ENCODE data around the gene IGF2.

The IGF2 gene

DNA sequence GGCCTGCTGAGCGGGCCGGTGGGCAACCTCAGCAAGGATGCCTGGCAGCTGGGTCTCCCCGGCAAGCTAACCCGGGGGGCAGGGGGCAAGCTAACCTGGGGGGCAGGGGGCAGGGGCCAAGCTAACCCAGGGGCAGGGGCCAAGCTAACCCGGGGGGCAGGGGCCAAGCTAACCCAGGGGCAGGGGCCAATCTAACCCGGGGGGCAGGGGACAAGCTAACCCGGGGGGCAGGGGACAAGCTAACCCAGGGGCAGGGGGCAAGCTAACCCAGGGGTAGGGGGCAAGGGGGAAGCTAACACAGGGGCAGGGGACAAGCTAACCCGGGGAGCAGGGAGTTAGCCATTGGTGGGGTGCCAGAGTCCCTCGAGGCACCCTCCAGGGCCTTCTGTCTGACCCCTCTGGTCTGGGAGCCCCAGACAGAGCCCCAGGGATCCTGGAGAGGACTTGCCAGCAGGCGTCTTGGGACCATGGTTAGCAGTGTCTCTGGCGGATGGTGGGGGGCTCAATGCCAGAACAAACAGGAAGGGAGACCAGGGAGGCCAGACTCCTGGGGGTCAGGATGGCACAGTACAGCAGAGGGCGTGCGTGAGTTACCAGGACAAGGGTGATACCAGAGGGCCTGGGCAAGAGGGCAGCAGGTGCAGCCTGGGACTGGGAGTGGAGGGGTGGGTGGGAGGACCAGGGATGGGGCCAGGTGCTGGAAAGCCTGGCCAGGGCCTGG is 16.1 kb downstream of the IGF2 start:
- DNase-seq (ENCODE audit: low read depth, low spot score): no peak

DNA sequence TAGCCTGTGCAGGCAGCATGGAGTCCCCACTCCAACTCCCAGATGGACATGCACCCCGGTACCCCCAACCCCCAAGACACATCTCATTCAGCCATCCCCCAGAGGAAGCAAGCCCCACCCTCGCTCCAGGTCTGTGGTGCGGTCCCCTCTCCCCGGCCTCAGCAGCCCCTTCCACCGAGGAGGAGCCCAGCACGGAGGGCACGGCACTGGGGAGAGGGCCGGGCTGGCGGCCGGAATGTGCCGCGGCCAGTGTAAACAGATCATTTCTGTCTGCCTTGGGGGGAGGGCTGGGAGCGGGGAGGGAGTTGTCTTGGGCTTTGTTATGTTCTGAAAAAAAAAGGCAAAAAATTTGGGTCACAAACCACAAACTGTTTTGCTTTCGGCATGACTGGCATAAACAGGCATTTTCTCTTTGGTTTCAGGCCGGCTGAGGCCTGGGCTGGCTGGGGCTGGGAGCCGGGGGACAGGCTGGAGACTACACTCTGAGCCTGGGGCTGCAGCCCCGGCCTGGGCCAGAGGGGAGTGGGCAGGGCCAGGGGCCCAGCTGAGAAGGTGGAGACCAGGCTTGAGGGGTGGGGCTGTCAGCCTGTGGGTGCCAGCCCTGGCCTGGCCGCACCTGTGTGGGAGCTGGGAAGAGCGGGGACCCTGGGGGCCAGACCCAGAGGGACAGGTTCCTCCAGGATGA is 16.8 kb downstream of the IGF2 start:
- peak; percentile 62 for DNase-seq (ENCODE audit: low read depth, low spot score)

DNA sequence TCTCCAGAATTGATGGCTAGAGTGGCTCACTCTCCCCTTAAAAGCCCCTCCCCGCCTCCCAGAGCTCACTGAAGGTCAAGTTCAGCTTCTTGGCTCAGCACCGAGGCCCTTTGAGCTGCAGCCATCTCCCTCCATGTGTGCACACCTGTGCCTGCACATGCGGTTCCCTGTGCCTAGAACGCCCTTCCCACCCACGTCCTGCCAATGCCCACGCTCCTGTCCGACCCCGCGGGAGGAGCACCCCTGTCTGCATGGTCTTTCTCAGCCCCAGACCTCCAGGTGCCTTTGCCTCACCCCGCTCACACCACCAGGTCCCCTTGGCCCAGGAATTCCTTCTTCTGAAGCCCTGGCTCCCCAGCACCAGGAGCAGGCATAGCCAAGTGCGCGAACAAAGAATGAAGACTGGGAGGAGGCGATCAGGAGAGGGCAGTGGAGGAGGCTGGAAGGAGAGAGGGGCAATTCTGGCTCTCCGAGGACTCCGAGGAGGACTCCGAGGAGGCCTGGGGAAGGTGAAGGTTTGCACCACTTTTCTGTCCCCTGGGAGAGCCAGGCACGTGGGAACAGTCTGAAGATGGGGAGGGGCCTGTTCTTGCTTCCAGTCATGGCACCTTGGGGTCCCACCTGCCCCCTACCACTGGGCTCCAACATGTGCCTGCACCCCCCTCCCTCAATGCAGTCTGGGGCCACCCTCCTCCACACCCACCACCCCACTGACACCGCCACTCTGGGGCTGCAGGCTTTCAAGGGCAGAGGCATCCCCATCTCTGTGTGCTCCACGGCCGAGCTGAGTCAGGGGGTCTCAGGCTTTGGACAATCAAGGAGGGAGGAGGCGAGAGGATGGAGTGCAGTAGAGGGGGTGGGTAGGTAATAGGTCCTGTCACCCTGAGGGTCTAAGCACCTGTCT is 17.7 kb downstream of the IGF2 start:
- no peak for DNase-seq (ENCODE audit: low read depth, low spot score)

DNA sequence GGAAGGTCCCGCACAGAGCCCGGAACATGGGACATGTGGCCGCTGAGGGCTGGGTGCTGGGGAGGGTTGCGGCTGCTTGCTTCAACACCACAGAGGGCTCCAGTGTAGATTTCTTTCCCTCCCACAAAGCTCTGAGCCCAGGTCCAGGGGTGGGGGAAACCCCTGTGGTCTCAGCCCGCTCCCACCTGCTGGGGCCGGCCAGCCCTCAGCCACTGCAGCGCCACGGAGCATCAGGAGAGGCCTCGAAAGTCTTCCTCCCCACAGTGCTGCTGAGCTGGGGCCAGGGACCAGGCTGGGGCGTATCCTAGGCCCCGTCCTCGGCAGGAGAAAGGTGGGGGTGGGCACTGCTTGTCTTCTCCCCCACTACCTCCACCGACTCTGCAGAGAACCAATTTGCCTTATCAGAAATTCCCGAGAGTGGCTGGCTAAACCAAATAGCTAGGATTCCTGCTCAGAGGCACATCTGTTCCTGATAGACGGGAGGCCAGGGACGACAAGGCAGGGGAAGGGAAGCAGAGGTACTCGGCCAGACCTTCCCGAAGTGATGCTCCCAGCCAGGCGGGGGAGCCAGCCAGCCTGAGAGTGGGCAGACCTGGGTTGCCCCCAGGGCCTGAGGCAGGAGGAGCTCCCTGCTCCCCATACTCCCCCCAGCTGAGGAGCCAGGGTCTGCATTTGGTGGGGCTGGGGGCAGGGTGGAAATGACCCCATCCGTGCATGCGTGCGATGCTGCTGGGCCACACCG is 18.7 kb downstream of the IGF2 start:
- DNase-seq (ENCODE audit: low read depth, low spot score): no peak

DNA sequence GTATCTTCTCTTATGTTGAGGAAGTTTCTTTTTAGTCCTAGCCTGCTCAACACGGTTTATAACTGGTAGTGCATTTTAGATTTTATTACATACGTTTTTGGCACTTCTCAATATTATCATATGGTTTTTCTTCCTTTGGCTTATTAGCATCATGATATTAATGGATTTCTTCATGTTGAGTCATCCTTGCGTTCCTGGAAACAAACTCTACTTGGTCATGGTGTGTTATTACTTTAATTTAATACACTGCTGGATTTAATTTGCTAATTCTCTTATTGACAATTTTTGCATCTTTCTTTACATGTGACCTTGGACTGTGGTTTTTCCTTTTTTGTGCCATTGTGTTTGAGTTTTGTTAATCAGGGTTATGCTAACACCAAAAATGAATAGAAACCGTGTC is 20.5 kb downstream of the IGF2 start:
- DNase-seq (ENCODE audit: low read depth, low spot score): no peak

DNA sequence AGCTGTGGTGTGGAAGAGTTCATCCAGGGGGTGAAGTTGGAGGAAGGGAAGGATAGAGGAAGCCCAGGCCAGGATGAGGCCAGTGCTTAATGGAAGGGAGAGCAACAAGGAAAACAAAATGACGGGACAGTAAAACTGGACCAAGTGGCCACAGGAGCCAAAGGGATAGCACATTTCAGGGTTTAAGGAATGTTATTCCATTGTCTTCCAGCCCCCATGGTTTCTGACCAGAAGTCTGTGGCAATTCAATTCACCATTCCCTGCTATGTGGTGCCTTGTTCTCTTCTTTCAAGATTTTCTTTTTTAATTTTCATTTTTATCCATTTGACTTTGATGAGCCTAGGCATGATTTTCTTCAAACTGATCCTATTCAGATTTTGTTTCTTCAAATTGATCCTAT is 22.5 kb downstream of the IGF2 start:
- DNase-seq (ENCODE audit: low read depth, low spot score): no peak

DNA sequence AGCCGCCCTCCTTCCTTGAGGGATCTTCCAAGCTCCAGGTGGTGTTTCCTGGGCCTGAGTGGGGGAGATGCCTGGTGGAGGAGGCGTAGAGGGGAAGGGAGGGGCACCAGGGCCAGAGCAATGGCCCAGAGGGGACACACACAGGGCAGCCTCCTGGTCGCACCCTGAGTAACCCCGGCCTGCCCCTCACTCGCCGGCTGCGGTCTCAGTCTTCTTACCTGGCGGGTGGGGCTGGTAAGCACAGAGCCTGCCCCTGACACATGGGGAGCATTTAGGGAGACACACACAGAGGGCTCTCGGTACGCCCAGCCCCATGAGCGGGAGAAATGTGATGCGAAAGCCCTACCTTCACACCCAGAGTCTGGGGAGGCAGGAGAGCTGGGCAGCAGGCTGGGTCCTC is 23.9 kb downstream of the IGF2 start:
- DNase-seq (ENCODE audit: low read depth, low spot score): no peak

DNA sequence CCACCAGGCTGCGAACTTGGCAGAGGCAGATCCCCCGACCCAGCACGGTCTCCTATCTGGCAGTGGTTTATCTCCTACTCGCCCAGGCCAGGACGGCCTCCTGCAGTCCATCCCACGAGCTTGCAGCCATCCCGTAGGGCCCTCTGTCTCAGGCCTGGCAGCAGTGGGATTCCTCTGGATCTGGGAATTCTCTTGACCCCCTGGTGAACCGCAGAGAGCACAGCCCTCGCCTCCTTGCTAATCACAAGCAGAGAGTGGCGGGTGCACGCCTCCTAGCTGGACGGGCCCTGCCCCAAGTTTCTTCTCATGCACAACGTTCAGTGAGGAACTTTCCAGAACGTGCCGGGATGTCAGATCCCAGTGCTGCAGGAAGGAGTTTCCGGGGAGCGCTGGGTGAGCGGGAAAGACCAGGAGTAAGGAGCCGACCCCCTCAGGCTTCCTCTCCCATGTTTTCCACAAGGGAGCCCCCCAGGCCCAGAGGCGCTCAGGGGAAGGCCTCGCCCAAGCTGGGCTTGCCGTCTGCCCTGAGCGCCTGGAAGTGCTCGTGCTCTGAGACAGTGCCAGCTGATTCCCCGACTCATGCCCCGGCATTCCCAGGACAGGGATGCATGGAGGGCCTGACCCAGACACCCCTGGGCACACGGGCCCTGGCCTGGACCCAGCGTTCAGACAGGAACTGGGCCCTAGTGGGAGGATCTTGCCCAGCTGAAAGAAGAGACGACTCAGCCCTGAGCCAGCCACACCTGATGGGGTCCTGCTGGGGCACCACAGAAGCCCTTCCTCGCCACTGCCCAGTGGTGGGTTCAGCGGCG is 24.6 kb downstream of the IGF2 start:
- DNase-seq (ENCODE audit: low read depth, low spot score): no peak

DNA sequence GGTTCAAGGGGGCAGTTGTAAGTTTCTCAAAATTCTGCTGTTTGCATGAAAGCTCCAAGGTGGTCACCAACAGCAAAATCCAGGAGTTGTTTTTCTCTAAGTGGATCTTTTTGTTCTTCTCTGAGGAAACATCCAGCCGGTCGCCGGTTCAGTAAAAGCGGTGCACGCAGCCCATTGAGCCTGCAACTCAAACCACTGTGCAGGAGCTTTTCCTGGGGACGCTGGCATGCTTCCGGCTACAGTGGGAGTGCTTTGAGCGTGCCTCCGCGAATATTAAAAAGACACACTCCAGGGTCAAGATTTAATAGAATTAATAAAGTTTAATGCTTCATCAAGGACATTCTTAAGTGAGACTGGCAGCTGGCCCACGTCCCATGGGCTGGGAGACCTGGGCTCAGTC is 25.4 kb downstream of the IGF2 start:
- DNase-seq (ENCODE audit: low read depth, low spot score): no peak

DNA sequence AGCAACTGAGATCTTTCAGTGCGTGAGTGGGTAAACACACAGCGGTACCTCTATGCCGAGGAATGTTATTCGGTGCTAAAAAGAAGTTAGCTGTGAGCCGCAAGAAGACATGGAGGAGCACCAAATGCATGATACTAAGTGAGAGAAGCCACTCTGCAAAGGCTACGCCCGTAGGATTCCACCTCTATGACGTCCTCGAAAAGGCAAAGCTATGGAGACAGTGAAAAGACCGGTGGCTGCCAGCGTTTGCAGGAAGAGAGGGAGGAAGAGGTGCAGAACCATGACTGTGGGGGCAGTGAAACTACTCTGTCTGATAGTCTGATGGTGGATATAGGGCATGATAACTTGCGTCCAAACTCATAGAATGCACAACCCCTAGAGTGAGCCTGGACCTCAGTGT is 28.7 kb downstream of the IGF2 start:
- DNase-seq (ENCODE audit: low read depth, low spot score): no peak

DNA sequence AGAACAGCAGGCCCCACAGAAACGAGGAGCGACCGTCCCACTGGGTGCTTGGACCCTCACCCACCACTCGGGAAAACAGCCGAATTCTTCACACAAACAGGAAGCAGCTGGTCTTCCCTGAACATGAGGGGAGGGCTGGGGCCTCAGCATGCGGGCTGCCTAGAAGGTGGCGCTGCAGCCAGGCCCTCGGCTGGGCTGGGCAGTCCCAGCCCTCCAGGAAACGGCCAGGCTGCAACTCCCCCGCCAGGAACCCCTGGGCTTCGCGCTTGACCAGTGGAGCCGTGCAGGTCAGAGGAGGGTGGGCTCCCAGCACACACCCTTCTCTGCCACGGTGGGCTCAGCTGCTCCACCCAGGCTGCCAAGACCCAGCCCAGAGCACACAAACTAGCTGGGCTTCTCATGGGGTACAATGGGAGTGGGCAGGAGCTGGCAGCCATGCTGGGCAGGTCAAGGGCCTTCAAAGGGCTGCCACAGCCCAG is 29.6 kb downstream of the IGF2 start:
- DNase-seq (ENCODE audit: low read depth, low spot score): no peak

DNA sequence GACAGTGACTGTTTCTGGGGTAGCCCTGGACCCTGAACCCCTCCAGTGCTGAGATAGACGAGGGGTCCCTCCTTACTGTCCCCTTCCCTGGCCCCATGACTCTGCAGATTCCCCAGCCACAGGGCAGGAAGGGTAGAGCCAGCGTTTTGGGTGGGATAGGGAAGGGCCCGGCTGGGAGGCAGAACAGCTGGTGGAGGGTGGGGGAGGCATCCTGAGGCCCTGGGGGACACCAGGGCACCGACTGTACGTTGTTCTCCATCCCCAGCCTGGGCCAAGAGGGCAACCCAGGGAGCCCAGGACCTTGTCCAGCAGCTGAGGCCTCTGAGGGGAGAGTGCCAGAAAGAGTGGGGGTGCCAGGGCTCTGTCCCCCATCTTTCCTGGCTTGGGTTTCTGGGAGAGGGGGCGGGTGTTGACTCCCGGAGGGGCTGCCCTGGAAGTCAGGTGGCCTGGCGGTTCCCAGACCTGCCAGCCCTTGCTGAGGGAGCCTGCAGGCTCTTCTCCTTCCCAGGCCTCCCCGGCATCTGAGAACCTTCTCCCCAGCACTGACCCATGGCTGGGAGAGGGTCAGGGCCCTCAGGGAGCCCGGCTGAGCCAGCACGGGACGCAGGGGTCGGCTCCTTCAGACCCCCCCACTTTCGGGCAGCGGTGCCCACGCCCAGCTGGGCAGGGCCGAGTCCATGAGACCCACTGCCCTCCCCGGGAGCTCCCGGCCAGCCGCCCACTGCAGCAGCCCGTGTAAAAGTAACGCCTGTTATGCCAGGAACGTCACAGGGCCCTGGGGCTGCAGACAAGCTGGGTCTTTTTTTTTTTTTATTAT is 30.3 kb downstream of the IGF2 start:
- DNase-seq (ENCODE audit: low read depth, low spot score): no peak

DNA sequence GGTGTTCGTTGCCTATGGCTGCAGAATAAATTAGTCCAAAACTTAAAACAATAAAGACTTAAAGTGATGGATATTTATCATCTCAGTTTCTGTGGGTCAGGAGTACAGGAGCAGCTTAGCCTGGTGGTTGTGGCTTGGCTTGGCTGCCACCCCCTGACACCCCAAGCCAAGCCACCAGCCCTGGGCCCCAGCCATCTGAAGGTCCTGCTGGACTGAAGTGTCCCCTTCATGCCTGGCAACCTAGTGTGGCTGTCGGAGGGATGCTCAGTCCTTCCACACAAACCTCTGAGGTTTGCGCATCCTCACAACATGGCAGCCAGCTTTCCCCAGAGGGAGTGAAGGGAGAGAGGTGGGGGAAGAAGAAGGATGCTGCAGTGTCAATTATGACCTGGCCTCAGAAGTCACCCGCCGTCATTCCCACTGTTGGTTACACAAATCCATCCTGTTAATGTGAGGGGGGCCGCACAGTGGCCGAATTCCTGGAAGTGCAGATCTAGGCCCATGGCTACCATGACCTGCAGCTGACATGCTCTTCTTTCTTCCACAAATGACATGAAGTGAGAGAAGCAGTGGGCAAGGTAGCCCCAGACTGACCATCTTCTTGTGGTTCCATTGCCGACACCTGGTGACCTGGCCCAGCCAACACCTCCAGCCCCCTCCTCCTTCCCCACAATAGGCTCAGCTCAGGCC is 31.1 kb downstream of the IGF2 start:
- DNase-seq (ENCODE audit: low read depth, low spot score): no peak

DNA sequence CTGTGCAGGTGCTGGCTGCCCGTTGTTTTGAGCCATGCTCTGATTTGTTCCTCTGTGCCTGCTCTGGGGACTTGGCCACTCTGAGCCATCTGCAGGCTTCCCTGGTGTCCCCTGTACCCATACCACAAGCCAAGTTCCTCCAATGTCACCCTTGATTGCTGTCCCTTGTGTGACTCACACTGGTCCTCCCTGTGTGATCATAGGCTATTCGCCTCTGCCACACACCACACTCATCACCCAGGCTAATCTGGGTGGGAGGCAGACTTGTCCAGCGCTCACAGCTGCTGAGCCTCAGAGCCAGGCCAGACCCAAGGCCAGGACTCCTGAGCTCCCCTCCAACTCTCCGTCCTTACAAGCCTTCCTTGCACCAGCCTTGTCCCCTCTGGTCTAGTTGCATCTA is 31.7 kb downstream of the IGF2 start:
- no peak for DNase-seq (ENCODE audit: low read depth, low spot score)

DNA sequence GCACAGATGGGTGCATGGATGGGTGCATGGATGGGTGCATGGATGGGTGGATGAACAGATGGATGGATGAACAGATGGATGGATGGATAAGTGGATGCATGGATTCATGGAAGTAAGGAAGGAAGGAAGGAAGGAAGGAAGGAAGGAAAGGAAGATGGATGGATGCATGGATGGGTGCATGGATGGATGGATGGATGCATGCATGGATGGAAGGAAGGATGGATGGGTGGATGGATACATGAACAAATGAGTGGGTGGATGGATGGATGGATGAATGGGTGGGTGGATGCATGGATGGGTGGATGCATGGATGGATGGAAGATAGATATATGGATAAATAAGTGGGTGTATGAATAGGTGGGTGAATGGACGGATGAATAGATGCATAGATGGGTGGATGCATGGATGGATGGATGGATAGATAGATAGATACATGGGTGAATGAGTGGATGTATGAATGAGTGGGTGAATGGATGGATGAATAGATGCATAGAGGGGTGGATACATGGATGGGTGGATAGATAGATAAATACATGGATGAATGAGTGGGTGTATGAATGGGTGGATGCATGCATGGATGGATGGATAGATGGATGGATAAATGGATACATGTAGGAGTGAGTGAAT is 32.5 kb downstream of the IGF2 start:
- DNase-seq (ENCODE audit: low read depth, low spot score): no peak

DNA sequence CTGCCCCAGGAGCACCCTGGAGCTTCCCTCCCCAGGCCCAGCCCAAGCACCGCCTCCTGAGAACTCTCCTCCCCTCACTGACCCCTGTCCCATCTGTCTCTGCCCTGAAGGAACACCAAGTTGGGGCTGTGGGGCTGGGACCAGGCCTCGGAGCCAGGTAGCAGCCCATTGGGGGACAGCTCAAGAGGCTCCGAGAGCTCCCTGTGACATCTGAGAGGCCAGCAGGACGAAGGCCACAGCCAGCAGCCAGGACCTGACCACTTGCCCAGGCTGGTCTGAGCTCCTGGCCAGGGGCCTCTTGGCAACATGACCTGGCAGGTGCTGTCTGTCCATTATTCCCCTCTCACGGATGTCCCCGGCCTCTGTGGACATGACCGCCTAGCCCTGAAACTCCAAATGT is 33.7 kb downstream of the IGF2 start:
- DNase-seq (ENCODE audit: low read depth, low spot score): no peak

DNA sequence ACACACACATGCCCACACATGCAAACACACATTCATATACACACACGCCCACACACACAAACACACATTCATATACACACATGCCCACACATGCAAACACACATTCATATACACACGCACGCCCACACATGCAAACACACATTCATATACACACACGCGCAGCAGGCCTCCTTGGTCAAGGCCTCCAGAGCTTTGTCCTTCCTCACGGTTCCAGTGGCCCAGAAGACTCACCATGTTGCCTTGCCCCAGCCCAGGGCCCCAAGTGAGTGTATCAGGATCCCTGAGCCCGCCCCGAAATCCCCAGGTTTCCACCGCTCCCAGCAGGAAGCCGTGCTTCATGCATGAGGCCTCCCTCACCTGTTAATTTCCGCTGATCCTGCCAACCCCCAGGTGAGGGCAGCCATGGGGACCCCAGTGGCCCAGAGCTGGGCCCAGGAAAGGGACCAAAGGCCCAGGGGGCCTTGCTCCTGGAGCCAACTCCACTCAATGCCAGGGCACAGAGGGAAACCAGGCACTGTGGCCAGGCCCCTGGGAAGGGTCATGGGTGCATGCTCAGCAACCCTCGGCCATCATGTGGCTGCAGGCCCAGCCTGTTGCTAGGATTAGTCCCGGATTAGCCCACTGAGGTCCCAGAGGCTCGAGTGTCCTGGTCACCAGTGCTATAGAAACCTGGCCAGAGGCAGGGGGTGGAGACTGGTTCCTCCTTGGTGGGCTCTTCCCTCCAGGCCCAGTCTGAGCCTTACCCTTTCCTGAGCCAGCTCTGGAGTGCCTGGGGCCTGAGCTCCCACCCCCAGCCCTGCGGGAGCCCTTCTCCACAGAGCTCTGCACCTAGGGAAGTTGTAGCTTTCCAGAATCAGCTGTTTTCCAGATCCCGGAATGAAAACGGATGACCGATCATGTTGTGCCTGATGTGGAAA is 34.4 kb downstream of the IGF2 start:
- DNase-seq (ENCODE audit: low read depth, low spot score): no peak

Data from smooth muscle cell of the brain vasculature (primary cell).